Measurements from ENCODE around the gene SLC4A1AP. TPM values are rescaled to one million over a fixed set of nuclear protein-coding genes. Genes with fewer than 3 reads are reported as not detected.

SLC4A1AP gene
- polyA plus RNA-seq, 2 of the 4 experiments (the other 2 are of a cell fraction) = 32.6 to 33.0 TPM

GRCh38 chr2:27703638-27704341 is 40.1 kb downstream of the SLC4A1AP start:
- DNase-seq (ENCODE audit: low read depth in 1 of 2, low spot score in 1 of 2) (peak; percentile 90), FAIRE-seq (no peak), ATAC-seq (peak; percentile 68 to 77)
- CTCF ChIA-PET = interaction anchor here (0.5 to 7.7 kb wide), 91 partner anchors 9 to 1058 kb away, joined by 3 to 167 read pairs (median 4); partner anchors contain the start of gene FOSL2
- H3K27ac ChIP-seq = peak overlapping the region; percentile 91 to 99
- POLR2A ChIA-PET = interaction anchor here (0.5 to 1.4 kb wide), 9 partner anchors 13 to 1106 kb away, joined by 3 to 8 read pairs (median 4); partner anchors contain the start of genes BABAM2, FOSL2, NRBP1 and RBKS
- 28% methylated on average over 9 of the region's 9 CpGs for WGBS (ENCODE audit: missing lambda C conversion rate)
- no peak overlapping the region for H3K4me3 ChIP-seq
- TF ChIP-seq MAX (IDR thresholded peaks at IDR 0.05) = peak; percentile 46; the same call in 1 of the 2 replicates
- peak; percentile 98 for TF ChIP-seq SMC3 (IDR thresholded peaks at IDR 0.05)
- TF ChIP-seq CBX2 (IDR thresholded peaks at IDR 0.05; ENCODE audit: borderline replicate concordance, low read depth) = no peak
- peak; percentile 62 to 85; a peak in 3 of 4 replicates for TF ChIP-seq CEBPB (IDR thresholded peaks at IDR 0.05)
- TF ChIP-seq CTCF (IDR thresholded peaks at IDR 0.05) = peak; percentile 98
- no peak for TF ChIP-seq KDM1A (IDR thresholded peaks at IDR 0.05; ENCODE audit: low read depth)
- no peak for TF ChIP-seq CBX8 (IDR thresholded peaks at IDR 0.05)
- no peak for TF ChIP-seq NR3C1 (IDR thresholded peaks at IDR 0.05)
- TF ChIP-seq POLR2A (IDR thresholded peaks at IDR 0.05; ENCODE audit: low read length) = no peak
- TF ChIP-seq ZNF302 (CRISPR knock-in tag; IDR thresholded peaks at IDR 0.05) = no peak
- TF ChIP-seq EP300 (IDR thresholded peaks at IDR 0.05) = no peak
- no peak for TF ChIP-seq TFCP2L1 (CRISPR knock-in tag; IDR thresholded peaks at IDR 0.05)
- no peak for TF ChIP-seq ELK1 (IDR thresholded peaks at IDR 0.05; ENCODE audit: low read depth, low read length)
- TF ChIP-seq RAD21 (conservative IDR thresholded peaks at IDR 0.05 in 1 of 2, IDR thresholded peaks at IDR 0.05 in 1 of 2) = peak; percentile 99
- no peak for TF ChIP-seq ZC3H11A (IDR thresholded peaks at IDR 0.05)
- 0 out of 2 replicates have a peak, but pooled peaks have one; percentile 28 for TF ChIP-seq HOXB5 (CRISPR knock-in tag; IDR thresholded peaks at IDR 0.05)
- no peak for TF ChIP-seq RNF2 (IDR thresholded peaks at IDR 0.05; ENCODE audit: borderline replicate concordance, low read depth)
- peak overlapping the region; percentile 35 for H3K4me2 ChIP-seq
- H3K4me1 ChIP-seq = peaks cover 65% of the 10 kb centered on the region
- H3K9me3 ChIP-seq = no peaks in the 10 kb centered on the region

GRCh38 chr2:27704342-27704876 is 40.7 kb downstream of the SLC4A1AP start:
- Histone ChIP-seq H3K9me3 (no peaks in the 10 kb centered on the region), H3K27ac (peak overlapping the region; percentile 91 to 99), H3K4me3 (no peak overlapping the region), H3K4me1 (peaks cover 72% of the 10 kb centered on the region), H3K4me2 (peak overlapping the region; percentile 35)
- no peak for ATAC-seq
- FAIRE-seq = no peak
- TF ChIP-seq CBX8 (IDR thresholded peaks at IDR 0.05) (no peak), TP53 (CRISPR knock-in tag; IDR thresholded peaks at IDR 0.05) (no peak), MAZ (IDR thresholded peaks at IDR 0.05; ENCODE audit: borderline replicate concordance, low read depth, low read length) (no peak), JUNB (IDR thresholded peaks at IDR 0.05) (no peak), POLR2A (IDR thresholded peaks at IDR 0.05; ENCODE audit: low read length) (no peak)
- CTCF ChIA-PET = interaction anchor here (0.5 to 7.7 kb wide), 80 partner anchors 9 to 1058 kb away, joined by 3 to 167 read pairs (median 4); no protein-coding TSS in a partner anchor
- no peak for DNase-seq (ENCODE audit: low read depth in 1 of 2, low spot score in 1 of 2)
- POLR2A ChIA-PET = interaction anchor here (0.5 to 1.4 kb wide), 8 partner anchors 13 to 1105 kb away, joined by 3 to 8 read pairs (median 4); partner anchors contain the start of genes BABAM2, FOSL2, NRBP1 and RBKS
- WGBS (ENCODE audit: missing lambda C conversion rate) = 82% methylated on average over 5 of the region's 5 CpGs
